NB4 (cell line): ENCODE measurements around the gene OR6M1.

Experiments used
- DNase-seq: peaks from one replicate; pipeline ENCODE4 v3.0.0; 2010; ENCODE audit warnings: low read depth
- H3K4me3 ChIP-seq: one replicate; pipeline ENCODE4 v1.5.1; 2011; ENCODE audit warnings: mild to moderate bottlenecking, low read depth, low read length, moderate library complexity
- CTCF ChIP-seq: IDR thresholded peaks from one replicate; pipeline ENCODE4 v1.5.1; 2012; ENCODE audit warnings: low read depth, low read length
- MYC ChIP-seq: IDR thresholded peaks from 2 replicates; pipeline ENCODE4 v1.6.1; 2011; ENCODE audit warnings: low read depth, low read length
- POLR2A ChIP-seq: IDR thresholded peaks from 2 replicates; pipeline ENCODE4 v1.6.1; 2011; ENCODE audit warnings: mild to moderate bottlenecking; ENCODE audit not compliant: insufficient read length; ENCODE audit errors: extremely low read depth
- TF ChIP-seq, protein P1 (sequence below): IDR thresholded peaks from 2 replicates; pipeline ENCODE4 v1.6.1; 2011; ENCODE audit warnings: low read depth, low read length

Gene OR6M1

DNA sequence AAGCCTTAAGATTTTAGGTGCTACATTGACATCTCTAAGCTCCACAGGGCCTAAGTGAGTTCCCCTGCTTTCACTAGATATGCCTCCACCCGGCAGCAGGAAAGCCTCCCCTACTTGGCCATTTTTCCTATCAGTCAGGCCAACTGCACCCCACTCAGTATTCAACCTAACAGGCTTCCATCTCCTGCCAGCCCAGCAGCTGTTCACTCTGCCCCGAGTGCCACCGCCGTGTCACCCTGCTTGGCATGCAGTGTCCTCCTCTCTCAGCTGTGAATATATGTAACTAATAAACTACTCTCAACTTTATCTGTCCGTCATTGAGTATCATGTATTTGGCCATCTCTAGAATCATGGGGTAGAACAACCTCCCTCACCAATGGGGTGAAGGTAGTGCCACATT, 9.0 kb upstream of the OR6M1 start:
- TF ChIP-seq, protein P1, sequence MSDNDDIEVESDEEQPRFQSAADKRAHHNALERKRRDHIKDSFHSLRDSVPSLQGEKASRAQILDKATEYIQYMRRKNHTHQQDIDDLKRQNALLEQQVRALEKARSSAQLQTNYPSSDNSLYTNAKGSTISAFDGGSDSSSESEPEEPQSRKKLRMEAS, result no peak
- TF ChIP-seq MYC, result no peak
- no peak for TF ChIP-seq CTCF
- no peak for TF ChIP-seq POLR2A
- H3K4me3 ChIP-seq, result no peak overlapping the region
- DNase-seq, result no peak

- TF ChIP-seq POLR2A (no peak), MYC (no peak), CTCF (no peak)
- TF ChIP-seq, protein P1, result no peak
- DNase-seq, result no peak
- no peak overlapping the region for H3K4me3 ChIP-seq
These were observed 4.4 kb downstream of the OR6M1 start for GRCh38 chr11:123801765-123802164.

DNA sequence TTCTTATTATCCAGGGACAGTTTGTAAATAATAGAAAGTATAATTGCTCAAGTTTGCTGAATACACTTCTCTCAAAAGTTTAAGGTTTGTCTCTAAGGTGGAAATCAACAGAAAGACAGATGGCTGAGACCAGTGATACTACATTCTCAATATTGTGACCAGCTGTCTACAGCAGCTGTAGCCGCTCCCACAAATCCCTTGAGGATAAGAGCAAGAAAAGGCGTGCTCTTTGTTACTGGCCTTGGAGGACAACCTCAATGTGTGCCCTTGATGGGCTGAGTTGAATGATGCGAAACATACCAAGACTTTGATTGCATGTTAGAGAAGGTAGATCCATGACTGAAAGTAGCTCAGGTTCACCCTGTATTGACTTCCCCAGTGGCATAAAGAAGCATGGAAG, 6.1 kb downstream of the OR6M1 start:
- no peak for TF ChIP-seq MYC
- TF ChIP-seq, protein P1, result no peak
- TF ChIP-seq CTCF, result no peak
- no peak for TF ChIP-seq POLR2A
- peak; percentile 13 for DNase-seq
- no peak overlapping the region for H3K4me3 ChIP-seq

DNA sequence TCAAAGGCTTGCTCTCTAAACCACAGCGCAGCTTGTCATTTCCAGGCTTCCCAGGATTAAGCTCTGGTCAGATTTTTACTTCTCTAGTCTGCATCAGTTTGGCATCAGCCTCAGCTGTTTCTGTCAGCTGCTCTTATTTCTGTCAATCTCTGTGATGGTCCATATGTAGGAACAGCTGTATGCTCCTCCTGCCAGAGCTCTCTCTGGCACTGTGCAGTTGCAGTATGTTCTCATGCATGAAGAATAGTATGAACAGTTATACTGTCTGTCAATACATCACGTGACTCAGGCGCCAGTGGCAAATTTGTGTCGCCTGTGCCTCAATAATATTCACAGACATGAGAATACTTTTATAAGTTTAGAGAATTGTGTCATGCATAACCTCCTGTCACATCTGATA, 6.7 kb downstream of the OR6M1 start:
- no peak overlapping the region for H3K4me3 ChIP-seq
- no peak for TF ChIP-seq POLR2A
- no peak for TF ChIP-seq CTCF
- no peak for TF ChIP-seq MYC
- TF ChIP-seq, protein P1, result no peak
- DNase-seq, result no peak

GRCh38 chr11:123798513-123799252, 7.5 kb downstream of the OR6M1 start:
- TF ChIP-seq CTCF (no peak), POLR2A (no peak), MYC (no peak)
- TF ChIP-seq, protein P1, result no peak
- no peak for DNase-seq
- H3K4me3 ChIP-seq, result no peak overlapping the region
